ENCODE data around the gene GBP2.

GRCh38 chr1:89068291-89068690, 57.6 kb downstream of the GBP2 start:
- TF ChIP-seq CTCF (IDR thresholded peaks at IDR 0.05) (no peak), POLR2A (IDR thresholded peaks at IDR 0.05) (no peak)

All from testis (tissue), 2 donors.